HUES6 (cell line): ENCODE results near the gene TMEM123.
"Not testable (repeated sequence)": the region's sequence is repeated elsewhere in the genome, so short reads cannot be mapped to it uniquely, and the experiment has no call there.

ENCODE experiments used
- H3K27ac ChIP-seq: 2 replicates; pipeline ENCODE4 v1.7.0; 2013; ENCODE audit warnings: low read depth, mild to moderate bottlenecking, low read length, inconsistent platforms
- H3K27me3 ChIP-seq: 2 replicates; pipeline ENCODE4 v1.6.1; 2013; ENCODE audit warnings: low read length; ENCODE audit not compliant: control insufficient read depth, insufficient read depth
- H3K36me3 ChIP-seq: 2 replicates; pipeline ENCODE4 v1.6.1; 2013; ENCODE audit warnings: low read length; ENCODE audit not compliant: control insufficient read depth, insufficient read depth
- H3K4me1 ChIP-seq: 2 replicates; pipeline ENCODE4 v1.6.1; 2013; ENCODE audit warnings: low read length; ENCODE audit not compliant: control insufficient read depth, insufficient read depth
- H3K4me3 ChIP-seq: 2 replicates; pipeline ENCODE4 v1.5.1; 2013; ENCODE audit warnings: low read depth, low read length
- H3K9ac ChIP-seq: one replicate; pipeline ENCODE4 v1.6.1; 2013; ENCODE audit warnings: mild to moderate bottlenecking, low read length
- H3K9me3 ChIP-seq: 2 replicates; pipeline ENCODE4 v1.6.1; 2013; ENCODE audit warnings: low read depth, low read length; ENCODE audit not compliant: control insufficient read depth, insufficient read depth

The TMEM123 gene

GRCh38 chr11:102433571-102433970 is 19.0 kb downstream of the TMEM123 start:
- H3K4me3 ChIP-seq, H3K27ac ChIP-seq, H3K9ac ChIP-seq, H3K4me1 ChIP-seq, H3K27me3 ChIP-seq: not testable (repeated sequence)
- Histone ChIP-seq H3K36me3 (peaks cover 38% of the 10 kb centered on the region), H3K9me3 (peaks cover 42% of the 10 kb centered on the region)

GRCh38 chr11:102432560-102432959 is 20.0 kb downstream of the TMEM123 start:
- peaks cover 30% of the 10 kb centered on the region for H3K36me3 ChIP-seq
- H3K9me3 ChIP-seq = peaks cover 40% of the 10 kb centered on the region
- H3K9ac ChIP-seq, H3K4me3 ChIP-seq, H3K4me1 ChIP-seq, H3K27me3 ChIP-seq, H3K27ac ChIP-seq: not testable (repeated sequence)

GRCh38 chr11:102431404-102431803 is 21.2 kb downstream of the TMEM123 start:
- peaks cover 21% of the 10 kb centered on the region for H3K36me3 ChIP-seq
- H3K9ac ChIP-seq = no peak overlapping the region
- no peak overlapping the region for H3K27ac ChIP-seq
- H3K9me3 ChIP-seq = peaks cover 38% of the 10 kb centered on the region
- no peak overlapping the region for H3K4me3 ChIP-seq
- H3K4me1 ChIP-seq = peaks cover 8% of the 10 kb centered on the region
- H3K27me3 ChIP-seq = no peaks in the 10 kb centered on the region

GRCh38 chr11:102430158-102430836 is 22.3 kb downstream of the TMEM123 start:
- no peaks in the 10 kb centered on the region for H3K27me3 ChIP-seq
- H3K36me3 ChIP-seq = peaks cover 11% of the 10 kb centered on the region; the same call in 1 of the 2 replicates
- no peak overlapping the region for H3K9ac ChIP-seq
- H3K27ac ChIP-seq = no peak overlapping the region
- H3K4me3 ChIP-seq = no peak overlapping the region
- peaks cover 8% of the 10 kb centered on the region for H3K4me1 ChIP-seq
- H3K9me3 ChIP-seq = peaks cover 32% of the 10 kb centered on the region

DNA sequence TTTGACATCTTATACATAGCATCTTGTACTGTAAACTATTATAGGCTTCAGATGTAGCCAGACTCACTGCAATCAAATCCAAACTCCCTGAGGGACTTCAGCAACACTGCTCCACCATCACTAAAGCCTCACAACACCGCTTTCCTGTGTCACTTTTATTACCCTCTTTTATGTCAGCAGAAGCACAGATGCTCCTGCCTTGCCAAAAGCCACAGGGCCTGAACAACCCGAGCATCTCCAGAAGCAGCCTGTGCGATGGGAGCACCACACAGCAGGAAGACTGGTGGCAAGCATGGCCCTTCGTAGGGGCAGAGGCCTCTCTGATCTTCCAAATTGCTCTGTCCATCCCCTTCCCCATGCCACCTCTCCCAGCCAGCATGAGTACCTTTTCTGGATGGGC is 22.9 kb downstream of the TMEM123 start:
- Histone ChIP-seq H3K36me3 (peaks cover 8% of the 10 kb centered on the region; the same call in 1 of the 2 replicates), H3K27me3 (no peaks in the 10 kb centered on the region), H3K4me3 (no peak overlapping the region), H3K4me1 (peaks cover 8% of the 10 kb centered on the region), H3K9me3 (peaks cover 29% of the 10 kb centered on the region), H3K9ac (no peak overlapping the region), H3K27ac (no peak overlapping the region)

- H3K27me3 ChIP-seq = no peaks in the 10 kb centered on the region
- H3K4me1 ChIP-seq = peaks cover 8% of the 10 kb centered on the region
- H3K27ac ChIP-seq = no peak overlapping the region
- H3K36me3 ChIP-seq = peaks cover 5% of the 10 kb centered on the region; the same call in 1 of the 2 replicates
- no peak overlapping the region for H3K9ac ChIP-seq
- H3K9me3 ChIP-seq = peaks cover 25% of the 10 kb centered on the region
- H3K4me3 ChIP-seq = no peak overlapping the region
Measured at GRCh38 chr11:102429226-102429625, 23.3 kb downstream of the TMEM123 start.

DNA sequence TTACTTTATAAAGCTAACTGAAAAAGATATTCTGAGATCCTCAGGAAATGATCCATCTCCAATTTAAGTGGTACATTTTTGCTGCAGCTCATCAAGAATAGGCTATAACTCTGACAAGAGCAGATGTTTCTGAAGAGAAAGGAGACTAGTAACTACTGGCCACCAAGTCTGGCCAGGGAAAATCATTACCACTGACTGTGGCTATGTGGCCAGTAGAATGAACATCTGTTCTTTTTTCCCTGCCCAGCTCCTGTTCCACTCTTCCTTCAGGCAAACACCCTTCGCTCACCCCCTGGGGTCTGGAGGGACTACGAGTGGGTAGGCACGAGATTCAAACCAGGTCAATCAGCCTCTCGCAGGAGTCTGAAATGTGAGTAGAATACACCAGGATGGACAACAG is 23.9 kb downstream of the TMEM123 start:
- H3K27ac ChIP-seq = no peak overlapping the region
- H3K9me3 ChIP-seq = peaks cover 25% of the 10 kb centered on the region
- no peaks in the 10 kb centered on the region for H3K27me3 ChIP-seq
- H3K4me3 ChIP-seq = no peak overlapping the region
- H3K4me1 ChIP-seq = peaks cover 8% of the 10 kb centered on the region
- peaks cover 5% of the 10 kb centered on the region; the same call in 1 of the 2 replicates for H3K36me3 ChIP-seq
- no peak overlapping the region for H3K9ac ChIP-seq

DNA sequence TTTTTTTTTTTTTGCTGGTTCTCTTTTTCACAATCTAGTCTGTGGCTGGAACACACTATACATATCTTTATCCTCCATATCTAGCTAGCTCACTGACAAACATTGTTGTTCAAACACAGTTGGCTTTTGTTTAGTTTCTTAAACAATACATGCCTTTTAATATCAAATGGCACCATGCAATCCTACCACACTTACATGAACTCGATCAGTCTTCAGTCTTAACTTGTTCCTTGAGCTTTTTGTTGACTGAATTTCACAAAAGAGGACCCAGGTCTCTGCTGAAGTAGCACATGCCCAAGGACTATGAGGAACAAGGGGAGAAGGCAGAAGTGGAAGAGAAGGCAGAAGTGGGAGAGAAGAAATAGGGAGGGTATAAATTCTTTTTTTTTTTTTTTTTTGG is 25.5 kb downstream of the TMEM123 start:
- H3K4me1 ChIP-seq = peaks cover 8% of the 10 kb centered on the region
- no peak overlapping the region for H3K27ac ChIP-seq

GRCh38 chr11:102426570-102426969 is 26.0 kb downstream of the TMEM123 start:
- Histone ChIP-seq H3K9me3 (peaks cover 4% of the 10 kb centered on the region; the same call in 1 of the 2 replicates), H3K4me1 (peaks cover 8% of the 10 kb centered on the region), H3K36me3 (no peaks in the 10 kb centered on the region; the same call in 1 of the 2 replicates), H3K27ac (no peak overlapping the region), H3K27me3 (no peaks in the 10 kb centered on the region), H3K4me3 (no peak overlapping the region), H3K9ac (no peak overlapping the region)

More for the DNA sequence above, 25.5 kb downstream of the TMEM123 start:
- H3K9ac ChIP-seq = no peak overlapping the region
- H3K27me3 ChIP-seq = no peaks in the 10 kb centered on the region
- H3K4me3 ChIP-seq = no peak overlapping the region
- no peaks in the 10 kb centered on the region; the same call in 1 of the 2 replicates for H3K36me3 ChIP-seq
- H3K9me3 ChIP-seq = peaks cover 9% of the 10 kb centered on the region

GRCh38 chr11:102426000-102426399 is 26.6 kb downstream of the TMEM123 start:
- Histone ChIP-seq H3K27ac (no peak overlapping the region), H3K9ac (no peak overlapping the region), H3K4me1 (peaks cover 8% of the 10 kb centered on the region), H3K4me3 (no peak overlapping the region), H3K9me3 (no peaks in the 10 kb centered on the region), H3K27me3 (no peaks in the 10 kb centered on the region), H3K36me3 (no peaks in the 10 kb centered on the region)

GRCh38 chr11:102423936-102424335 is 28.6 kb downstream of the TMEM123 start:
- Histone ChIP-seq H3K27ac (no peak overlapping the region), H3K4me3 (no peak overlapping the region), H3K9me3 (0 out of 2 replicates have a peak, but pooled peaks cover under 1% of the 10 kb centered on the region), H3K9ac (no peak overlapping the region), H3K4me1 (peaks cover 3% of the 10 kb centered on the region), H3K36me3 (no peaks in the 10 kb centered on the region), H3K27me3 (no peaks in the 10 kb centered on the region)
